ENCODE measurements around the gene PLEKHA8.

- TF ChIP-seq CTCF (IDR thresholded peaks at IDR 0.05; ENCODE audit: control extremely low read depth in 1 of 3, insufficient read depth in 1 of 3, low read depth in 1 of 3, low read length in 3 of 3) (no peak), POLR2AphosphoS5 (IDR thresholded peaks at IDR 0.05; ENCODE audit: low read depth, low read length) (no peak), SUZ12 (IDR thresholded peaks at IDR 0.05; ENCODE audit: low read length) (no peak), POLR2A (IDR thresholded peaks at IDR 0.05; ENCODE audit: control extremely low read depth in 1 of 2, low read depth in 2 of 2, low read length in 2 of 2) (no peak), TBP (IDR thresholded peaks at IDR 0.05; ENCODE audit: low read depth, low read length) (no peak), TCF12 (IDR thresholded peaks at IDR 0.05; ENCODE audit: low read depth, low read length) (no peak), EZH2 (IDR thresholded peaks at IDR 0.05; ENCODE audit: low read depth, low read length, severe bottlenecking) (no peak), POU5F1 (IDR thresholded peaks at IDR 0.05; ENCODE audit: low read depth, low read length) (no peak), EP300 (IDR thresholded peaks at IDR 0.05; ENCODE audit: borderline replicate concordance in 1 of 2, low read depth in 2 of 2, low read length in 2 of 2) (no peak), CBX5 (IDR thresholded peaks at IDR 0.05; ENCODE audit: low read depth, low read length) (no peak), ATF3 (IDR thresholded peaks at IDR 0.05; ENCODE audit: insufficient read depth, low read depth, low read length) (no peak)
Measured at GRCh38 chr7:30148951-30149459, 120.8 kb downstream of the PLEKHA8 start.
